ENCODE results near the gene SERINC3.

DNA sequence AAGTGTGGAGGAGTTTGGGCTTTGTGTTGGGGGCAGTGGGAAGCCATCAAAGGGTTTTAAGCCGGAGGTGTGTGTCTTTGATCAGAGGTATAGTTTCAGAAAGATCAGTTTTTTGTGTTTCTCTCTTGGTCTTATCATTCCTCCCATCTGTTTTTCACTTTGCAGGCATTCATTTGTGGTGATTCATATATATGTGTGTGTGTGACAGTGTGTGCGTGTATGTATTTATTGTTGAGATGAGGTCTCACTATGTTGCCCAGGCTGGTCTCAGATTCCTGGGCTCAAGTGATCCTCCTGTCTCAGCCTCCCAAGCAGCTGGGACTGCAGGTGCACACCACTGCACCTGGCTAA lies 11.1 kb upstream of the SERINC3 start:
- TF ChIP-seq CTCF (IDR thresholded peaks at IDR 0.05), result no peak
- no peak for TF ChIP-seq CREB1 (CRISPR knock-in tag; IDR thresholded peaks at IDR 0.05)
- TF ChIP-seq ETV6 (CRISPR knock-in tag; IDR thresholded peaks at IDR 0.05), result no peak
- TF ChIP-seq, protein P1, sequence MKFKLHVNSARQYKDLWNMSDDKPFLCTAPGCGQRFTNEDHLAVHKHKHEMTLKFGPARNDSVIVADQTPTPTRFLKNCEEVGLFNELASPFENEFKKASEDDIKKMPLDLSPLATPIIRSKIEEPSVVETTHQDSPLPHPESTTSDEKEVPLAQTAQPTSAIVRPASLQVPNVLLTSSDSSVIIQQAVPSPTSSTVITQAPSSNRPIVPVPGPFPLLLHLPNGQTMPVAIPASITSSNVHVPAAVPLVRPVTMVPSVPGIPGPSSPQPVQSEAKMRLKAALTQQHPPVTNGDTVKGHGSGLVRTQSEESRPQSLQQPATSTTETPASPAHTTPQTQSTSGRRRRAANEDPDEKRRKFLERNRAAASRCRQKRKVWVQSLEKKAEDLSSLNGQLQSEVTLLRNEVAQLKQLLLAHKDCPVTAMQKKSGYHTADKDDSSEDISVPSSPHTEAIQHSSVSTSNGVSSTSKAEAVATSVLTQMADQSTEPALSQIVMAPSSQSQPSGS (CRISPR knock-in tag; IDR thresholded peaks at IDR 0.05; ENCODE audit: borderline replicate concordance, low read depth), result no peak

Measured in WTC11 (cell line).